Adrenal gland (tissue), 5 donors: ENCODE data around the gene EFNA2.

Experiments
- POLR2A ChIP-seq, 2 donors: fragments of 450-650 bp; IDR thresholded peaks; one replicate each; pipeline ENCODE4 v1.6.1; 2017; ENCODE audit warnings: antibody characterized with exemption in 2 of 2, mild to moderate bottlenecking in 2 of 2, moderate library complexity in 1 of 2
- TF ChIP-seq, protein P1 (sequence below), 6 experiments: fragments of 450-650 bp in 4 of 6; fragments of 200-600 bp in 2 of 6; sonication (generic) in 1 of 6; IDR thresholded peaks; 1 replicate in 5 of 6; 2 replicates in 1 of 6; pipeline versions ENCODE4 v1.5.1 to v1.8.0; 2016 to 2021; ENCODE audit warnings: antibody characterized with exemption in 6 of 6, mild to moderate bottlenecking in 2 of 6, moderate library complexity in 1 of 6
- donor health status: DM: no; HTN: no; CAD: no.

DNA sequence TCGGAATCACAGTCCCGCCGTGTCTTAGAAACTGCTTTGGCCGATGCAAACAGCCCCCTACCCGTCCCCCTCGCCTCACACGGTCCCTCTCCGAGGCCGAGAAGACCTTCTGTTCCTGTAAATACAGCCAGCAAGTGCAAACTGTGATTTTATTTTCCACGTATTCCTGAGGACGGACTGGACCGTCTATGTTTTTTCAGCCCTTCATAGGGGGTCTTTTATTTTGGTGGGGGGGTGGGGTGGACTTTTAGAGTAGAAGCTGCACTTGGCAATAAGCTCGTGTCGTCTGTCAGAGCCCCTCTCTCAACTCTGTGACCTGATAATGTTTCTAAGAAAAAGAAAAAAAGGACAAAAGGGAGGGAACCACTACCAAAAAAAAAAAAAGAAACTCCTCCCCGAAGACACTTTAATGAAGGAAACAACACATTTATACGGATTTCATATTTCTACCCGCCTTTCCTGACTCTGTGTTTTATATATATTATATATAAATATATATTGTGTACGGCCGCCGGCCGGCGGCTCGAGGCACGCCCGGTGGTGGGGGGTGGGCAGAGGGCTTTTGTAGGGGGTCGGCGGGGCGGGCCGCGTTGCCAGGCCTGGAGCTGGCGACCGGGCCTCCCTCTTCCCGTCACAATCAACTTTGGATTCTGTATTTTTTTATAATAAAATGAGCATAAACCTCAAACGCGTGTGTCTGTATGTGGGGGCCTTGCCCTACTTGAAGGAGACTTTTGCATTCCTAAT is 15.2 kb downstream of the EFNA2 start:
- TF ChIP-seq, protein P1, sequence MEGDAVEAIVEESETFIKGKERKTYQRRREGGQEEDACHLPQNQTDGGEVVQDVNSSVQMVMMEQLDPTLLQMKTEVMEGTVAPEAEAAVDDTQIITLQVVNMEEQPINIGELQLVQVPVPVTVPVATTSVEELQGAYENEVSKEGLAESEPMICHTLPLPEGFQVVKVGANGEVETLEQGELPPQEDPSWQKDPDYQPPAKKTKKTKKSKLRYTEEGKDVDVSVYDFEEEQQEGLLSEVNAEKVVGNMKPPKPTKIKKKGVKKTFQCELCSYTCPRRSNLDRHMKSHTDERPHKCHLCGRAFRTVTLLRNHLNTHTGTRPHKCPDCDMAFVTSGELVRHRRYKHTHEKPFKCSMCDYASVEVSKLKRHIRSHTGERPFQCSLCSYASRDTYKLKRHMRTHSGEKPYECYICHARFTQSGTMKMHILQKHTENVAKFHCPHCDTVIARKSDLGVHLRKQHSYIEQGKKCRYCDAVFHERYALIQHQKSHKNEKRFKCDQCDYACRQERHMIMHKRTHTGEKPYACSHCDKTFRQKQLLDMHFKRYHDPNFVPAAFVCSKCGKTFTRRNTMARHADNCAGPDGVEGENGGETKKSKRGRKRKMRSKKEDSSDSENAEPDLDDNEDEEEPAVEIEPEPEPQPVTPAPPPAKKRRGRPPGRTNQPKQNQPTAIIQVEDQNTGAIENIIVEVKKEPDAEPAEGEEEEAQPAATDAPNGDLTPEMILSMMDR (IDR thresholded peaks at IDR 0.05): no peak
- no peak for TF ChIP-seq POLR2A (IDR thresholded peaks at IDR 0.05)
